Measurements from ENCODE around the gene TNFRSF1A.

DNA sequence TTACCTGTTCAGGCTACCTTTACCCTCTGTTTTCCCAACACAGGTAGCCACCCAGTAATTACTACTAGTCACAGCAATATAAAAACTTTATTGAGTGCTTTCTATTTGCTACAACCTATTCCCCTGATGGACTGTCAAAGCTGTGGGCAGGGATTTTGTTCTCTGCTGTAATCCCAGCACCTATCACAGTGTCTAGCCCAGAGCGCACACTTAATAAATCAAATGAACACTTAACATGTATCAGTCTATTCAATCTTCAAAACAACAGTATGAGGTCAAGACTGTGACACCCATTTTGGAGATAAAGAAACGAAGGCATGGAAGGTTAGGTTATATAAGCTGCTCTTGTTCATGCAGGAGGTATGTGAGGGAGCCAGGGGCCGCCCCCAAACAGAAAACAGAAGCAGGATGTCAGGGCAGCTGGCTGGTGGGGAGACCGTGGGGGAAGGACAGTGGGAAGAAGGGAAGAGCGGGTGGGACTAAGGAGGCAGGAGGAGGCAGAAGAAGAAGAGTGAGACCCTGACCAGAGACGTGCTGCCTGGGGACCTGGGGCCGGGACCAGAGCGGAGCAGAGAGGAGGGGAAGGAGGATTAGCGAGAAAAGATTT, 1.7 kb downstream of the TNFRSF1A start:
- TF ChIP-seq, protein P1, sequence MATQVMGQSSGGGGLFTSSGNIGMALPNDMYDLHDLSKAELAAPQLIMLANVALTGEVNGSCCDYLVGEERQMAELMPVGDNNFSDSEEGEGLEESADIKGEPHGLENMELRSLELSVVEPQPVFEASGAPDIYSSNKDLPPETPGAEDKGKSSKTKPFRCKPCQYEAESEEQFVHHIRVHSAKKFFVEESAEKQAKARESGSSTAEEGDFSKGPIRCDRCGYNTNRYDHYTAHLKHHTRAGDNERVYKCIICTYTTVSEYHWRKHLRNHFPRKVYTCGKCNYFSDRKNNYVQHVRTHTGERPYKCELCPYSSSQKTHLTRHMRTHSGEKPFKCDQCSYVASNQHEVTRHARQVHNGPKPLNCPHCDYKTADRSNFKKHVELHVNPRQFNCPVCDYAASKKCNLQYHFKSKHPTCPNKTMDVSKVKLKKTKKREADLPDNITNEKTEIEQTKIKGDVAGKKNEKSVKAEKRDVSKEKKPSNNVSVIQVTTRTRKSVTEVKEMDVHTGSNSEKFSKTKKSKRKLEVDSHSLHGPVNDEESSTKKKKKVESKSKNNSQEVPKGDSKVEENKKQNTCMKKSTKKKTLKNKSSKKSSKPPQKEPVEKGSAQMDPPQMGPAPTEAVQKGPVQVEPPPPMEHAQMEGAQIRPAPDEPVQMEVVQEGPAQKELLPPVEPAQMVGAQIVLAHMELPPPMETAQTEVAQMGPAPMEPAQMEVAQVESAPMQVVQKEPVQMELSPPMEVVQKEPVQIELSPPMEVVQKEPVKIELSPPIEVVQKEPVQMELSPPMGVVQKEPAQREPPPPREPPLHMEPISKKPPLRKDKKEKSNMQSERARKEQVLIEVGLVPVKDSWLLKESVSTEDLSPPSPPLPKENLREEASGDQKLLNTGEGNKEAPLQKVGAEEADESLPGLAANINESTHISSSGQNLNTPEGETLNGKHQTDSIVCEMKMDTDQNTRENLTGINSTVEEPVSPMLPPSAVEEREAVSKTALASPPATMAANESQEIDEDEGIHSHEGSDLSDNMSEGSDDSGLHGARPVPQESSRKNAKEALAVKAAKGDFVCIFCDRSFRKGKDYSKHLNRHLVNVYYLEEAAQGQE (IDR thresholded peaks at IDR 0.05; ENCODE audit: insufficient replicate concordance, low read depth): no peak
- TF ChIP-seq, protein P2, sequence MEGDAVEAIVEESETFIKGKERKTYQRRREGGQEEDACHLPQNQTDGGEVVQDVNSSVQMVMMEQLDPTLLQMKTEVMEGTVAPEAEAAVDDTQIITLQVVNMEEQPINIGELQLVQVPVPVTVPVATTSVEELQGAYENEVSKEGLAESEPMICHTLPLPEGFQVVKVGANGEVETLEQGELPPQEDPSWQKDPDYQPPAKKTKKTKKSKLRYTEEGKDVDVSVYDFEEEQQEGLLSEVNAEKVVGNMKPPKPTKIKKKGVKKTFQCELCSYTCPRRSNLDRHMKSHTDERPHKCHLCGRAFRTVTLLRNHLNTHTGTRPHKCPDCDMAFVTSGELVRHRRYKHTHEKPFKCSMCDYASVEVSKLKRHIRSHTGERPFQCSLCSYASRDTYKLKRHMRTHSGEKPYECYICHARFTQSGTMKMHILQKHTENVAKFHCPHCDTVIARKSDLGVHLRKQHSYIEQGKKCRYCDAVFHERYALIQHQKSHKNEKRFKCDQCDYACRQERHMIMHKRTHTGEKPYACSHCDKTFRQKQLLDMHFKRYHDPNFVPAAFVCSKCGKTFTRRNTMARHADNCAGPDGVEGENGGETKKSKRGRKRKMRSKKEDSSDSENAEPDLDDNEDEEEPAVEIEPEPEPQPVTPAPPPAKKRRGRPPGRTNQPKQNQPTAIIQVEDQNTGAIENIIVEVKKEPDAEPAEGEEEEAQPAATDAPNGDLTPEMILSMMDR (IDR thresholded peaks at IDR 0.05; ENCODE audit: insufficient read depth, low read length): no peak

Data from HL-60 (cell line).